OCI-LY1 (cell line): ENCODE results near the gene EGR2.
A peak's percentile ranks its signal among the peaks of the same experiment; 100 is the strongest.

Experiments used
- H2AFZ ChIP-seq: fragments of 200-600 bp; sonication (generic), shearing (Covaris generic); 2 replicates; pipeline ENCODE4 v1.6.0; 2014; ENCODE audit warnings: antibody characterized with exemption, mild to moderate bottlenecking, low read length
- H3F3A ChIP-seq: fragments of 200-600 bp; sonication (generic), shearing (Covaris generic); 2 replicates; pipeline ENCODE4 v1.6.0; 2014; ENCODE audit warnings: mild to moderate bottlenecking, antibody characterized with exemption, low read length, moderate library complexity; ENCODE audit not compliant: insufficient read depth
- H3K27ac ChIP-seq: fragments of 200-600 bp; sonication (generic); 2 replicates; pipeline ENCODE4 v1.5.1; 2014; ENCODE audit warnings: low read length, mixed run types, mild to moderate bottlenecking, low read depth; ENCODE audit not compliant: poor library complexity, severe bottlenecking
- H3K27me3 ChIP-seq: fragments of 200-600 bp; sonication (generic); 2 replicates; pipeline ENCODE4 v1.6.0; 2014; ENCODE audit warnings: antibody characterized with exemption, mild to moderate bottlenecking, low read length, moderate library complexity; ENCODE audit not compliant: insufficient read depth
- H3K36me3 ChIP-seq: fragments of 200-600 bp; sonication (generic); 2 replicates; pipeline ENCODE4 v1.6.1; 2014; ENCODE audit warnings: mild to moderate bottlenecking, antibody characterized with exemption, low read length, moderate library complexity, mixed read lengths; ENCODE audit not compliant: insufficient read depth
- H3K4me1 ChIP-seq: fragments of 200-600 bp; sonication (generic); 2 replicates; pipeline ENCODE4 v1.5.1; 2014; ENCODE audit warnings: mild to moderate bottlenecking, low read length, moderate library complexity; ENCODE audit not compliant: insufficient read depth, severe bottlenecking
- H3K4me2 ChIP-seq: fragments of 200-600 bp; sonication (generic), shearing (Covaris generic); 2 replicates; pipeline ENCODE4 v1.6.1; 2014; ENCODE audit warnings: low read length
- H3K4me3 ChIP-seq: fragments of 200-600 bp; sonication (generic); 2 replicates; pipeline ENCODE4 v1.5.1; 2014; ENCODE audit warnings: low read length, low read depth, mild to moderate bottlenecking, mixed read lengths; ENCODE audit not compliant: poor library complexity, severe bottlenecking
- H3K79me2 ChIP-seq: fragments of 200-600 bp; shearing (Covaris generic); 2 replicates; pipeline ENCODE4 v1.6.1; 2016; ENCODE audit warnings: mixed run types, low read length, mixed read lengths; ENCODE audit not compliant: insufficient read depth
- H3K9ac ChIP-seq: fragments of 200-600 bp; sonication (generic), shearing (Covaris generic); 2 replicates; pipeline ENCODE4 v1.6.1; 2014; ENCODE audit warnings: mild to moderate bottlenecking, low read length, mixed read lengths
- H3K9me2 ChIP-seq: fragments of 200-600 bp; sonication (generic), shearing (Covaris generic); 2 replicates; pipeline ENCODE4 v1.6.1; 2014; ENCODE audit warnings: low read depth, mild to moderate bottlenecking, low read length, mixed read lengths
- H3K9me3 ChIP-seq: fragments of 200-600 bp; shearing (Covaris generic); 2 replicates; pipeline ENCODE4 v1.6.1; 2014; ENCODE audit warnings: low read length, mixed read lengths
- H4K20me1 ChIP-seq: fragments of 200-600 bp; sonication (generic), shearing (Covaris generic); 2 replicates; pipeline ENCODE4 v1.6.0; 2016; ENCODE audit warnings: mild to moderate bottlenecking, low read length; ENCODE audit not compliant: insufficient read depth
- CTCF ChIP-seq: fragments of 200-600 bp; sonication (generic), shearing (Covaris generic); IDR thresholded peaks from 2 replicates; pipeline ENCODE4 v1.5.1; 2017; ENCODE audit warnings: mild to moderate bottlenecking, antibody characterized with exemption, low read length, moderate library complexity, mixed read lengths
- EZH2 ChIP-seq: fragments of 200-600 bp; sonication (generic), shearing (Covaris generic); IDR thresholded peaks from 2 replicates; pipeline ENCODE4 v1.8.0; 2017; ENCODE audit warnings: borderline replicate concordance, mixed run types, mild to moderate bottlenecking, antibody characterized with exemption, low read length, moderate library complexity, mixed read lengths

EGR2 gene

GRCh38 chr10:62816076-62816330 is 163 bp downstream of the EGR2 start:
- no peaks in the 10 kb centered on the region for H3K79me2 ChIP-seq
- no peaks in the 10 kb centered on the region for H3K36me3 ChIP-seq
- peaks cover 22% of the 10 kb centered on the region for H3K4me1 ChIP-seq
- H3K27me3 ChIP-seq, result no peaks in the 10 kb centered on the region; the same call in 1 of the 2 replicates
- no peaks in the 10 kb centered on the region for H3K9me2 ChIP-seq
- H4K20me1 ChIP-seq, result no peaks in the 10 kb centered on the region
- H3F3A ChIP-seq, result no peaks in the 10 kb centered on the region
- no peak overlapping the region for H2AFZ ChIP-seq
- peak overlapping the region; percentile 64 for H3K4me3 ChIP-seq
- TF ChIP-seq CTCF, result no peak
- TF ChIP-seq EZH2, result no peak
- no peaks in the 10 kb centered on the region for H3K9me3 ChIP-seq
- no peak overlapping the region for H3K9ac ChIP-seq
- H3K27ac ChIP-seq, result no peak overlapping the region
- H3K4me2 ChIP-seq, result peak overlapping the region; percentile 65

- H3K9me2 ChIP-seq, result no peaks in the 10 kb centered on the region
- H3K36me3 ChIP-seq, result no peaks in the 10 kb centered on the region
- H3K4me3 ChIP-seq, result peak overlapping the region; percentile 64
- no peak overlapping the region for H3K27ac ChIP-seq
- no peaks in the 10 kb centered on the region for H3K9me3 ChIP-seq
- H3K4me1 ChIP-seq, result peaks cover 22% of the 10 kb centered on the region
- H3K4me2 ChIP-seq, result peak overlapping the region; percentile 65
- TF ChIP-seq EZH2, result no peak
- no peak for TF ChIP-seq CTCF
- no peak overlapping the region for H3K9ac ChIP-seq
- H3F3A ChIP-seq, result no peaks in the 10 kb centered on the region
- no peak overlapping the region for H2AFZ ChIP-seq
- no peaks in the 10 kb centered on the region for H4K20me1 ChIP-seq
- no peaks in the 10 kb centered on the region for H3K79me2 ChIP-seq
- no peaks in the 10 kb centered on the region; the same call in 1 of the 2 replicates for H3K27me3 ChIP-seq
Observed at GRCh38 chr10:62815381-62816075, 638 bp downstream of the EGR2 start.

GRCh38 chr10:62814756-62815380 is 1.3 kb downstream of the EGR2 start:
- no peak overlapping the region for H3K9ac ChIP-seq
- no peaks in the 10 kb centered on the region for H3F3A ChIP-seq
- TF ChIP-seq CTCF (no peak), EZH2 (no peak)
- no peaks in the 10 kb centered on the region for H3K36me3 ChIP-seq
- no peaks in the 10 kb centered on the region for H3K9me2 ChIP-seq
- H4K20me1 ChIP-seq, result no peaks in the 10 kb centered on the region
- no peak overlapping the region for H3K4me2 ChIP-seq
- H3K79me2 ChIP-seq, result no peaks in the 10 kb centered on the region
- no peaks in the 10 kb centered on the region for H3K9me3 ChIP-seq
- peaks cover 22% of the 10 kb centered on the region for H3K4me1 ChIP-seq
- no peak overlapping the region for H3K4me3 ChIP-seq
- no peak overlapping the region for H2AFZ ChIP-seq
- H3K27me3 ChIP-seq, result no peaks in the 10 kb centered on the region; the same call in 1 of the 2 replicates
- no peak overlapping the region for H3K27ac ChIP-seq
